ENCODE results near the gene LHX2.

The LHX2 gene

GRCh38 chr9:124068251-124068650 is 56.7 kb downstream of the LHX2 start:
- DNase-seq = no peak

DNA sequence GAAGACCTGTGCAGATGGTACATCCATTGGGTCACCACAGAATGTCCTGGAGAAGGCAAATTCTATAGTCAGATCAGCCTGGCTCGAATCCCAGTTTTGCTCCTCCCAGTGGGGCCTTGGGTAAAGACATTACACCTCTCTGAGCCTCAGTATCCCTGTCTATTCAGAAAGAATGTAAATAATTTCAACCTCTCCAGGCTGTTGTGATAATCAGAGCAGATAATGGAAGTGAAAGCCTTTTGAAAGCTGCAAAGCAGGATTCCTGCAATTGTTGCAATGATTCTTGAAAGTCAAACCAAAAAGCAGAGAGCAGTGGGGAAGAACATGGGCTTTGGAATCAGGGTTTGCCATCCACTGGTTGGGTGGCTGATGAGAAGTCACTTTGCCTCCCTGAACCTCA is 63.2 kb downstream of the LHX2 start:
- DNase-seq = no peak

DNA sequence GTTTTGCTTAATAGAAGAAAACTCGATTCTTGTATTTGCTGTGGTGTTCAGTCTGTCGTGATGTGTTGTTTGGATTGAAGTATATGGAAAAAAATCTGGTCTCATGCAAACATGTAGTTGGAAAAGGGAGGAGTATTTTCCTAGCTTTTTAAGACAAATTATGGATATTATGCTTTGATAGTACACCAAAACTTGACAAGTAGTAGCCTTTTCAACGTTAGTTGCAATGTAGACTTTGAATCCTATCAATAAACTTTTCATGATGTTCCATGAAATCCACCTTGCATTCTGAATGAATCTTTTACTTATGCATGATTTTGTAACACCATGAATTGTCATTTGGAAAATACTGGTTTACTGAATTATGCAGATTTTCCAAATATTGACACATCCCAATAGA is 64.2 kb downstream of the LHX2 start:
- DNase-seq = no peak

GRCh38 chr9:124077915-124078572 is 66.5 kb downstream of the LHX2 start:
- DNase-seq = no peak

DNA sequence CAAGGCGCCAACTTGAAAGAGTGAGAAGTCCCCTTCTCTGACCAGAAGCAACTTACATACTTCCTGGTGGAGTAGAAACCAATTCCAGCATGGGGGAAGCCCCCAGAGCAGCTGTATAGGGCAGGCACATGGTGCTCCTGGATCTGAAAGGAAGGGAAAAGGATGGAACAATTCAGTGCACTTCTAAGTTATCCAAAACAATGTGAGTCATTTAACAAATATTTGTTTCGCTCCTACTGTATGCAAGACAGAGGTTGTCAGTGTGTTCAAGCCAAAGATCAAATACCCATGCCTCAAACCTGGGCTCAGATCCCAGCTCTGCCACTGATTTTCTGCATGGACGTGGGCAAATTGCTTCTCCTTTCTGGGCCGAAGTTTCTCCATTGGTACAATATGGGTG is 67.1 kb downstream of the LHX2 start:
- DNase-seq = no peak

DNA sequence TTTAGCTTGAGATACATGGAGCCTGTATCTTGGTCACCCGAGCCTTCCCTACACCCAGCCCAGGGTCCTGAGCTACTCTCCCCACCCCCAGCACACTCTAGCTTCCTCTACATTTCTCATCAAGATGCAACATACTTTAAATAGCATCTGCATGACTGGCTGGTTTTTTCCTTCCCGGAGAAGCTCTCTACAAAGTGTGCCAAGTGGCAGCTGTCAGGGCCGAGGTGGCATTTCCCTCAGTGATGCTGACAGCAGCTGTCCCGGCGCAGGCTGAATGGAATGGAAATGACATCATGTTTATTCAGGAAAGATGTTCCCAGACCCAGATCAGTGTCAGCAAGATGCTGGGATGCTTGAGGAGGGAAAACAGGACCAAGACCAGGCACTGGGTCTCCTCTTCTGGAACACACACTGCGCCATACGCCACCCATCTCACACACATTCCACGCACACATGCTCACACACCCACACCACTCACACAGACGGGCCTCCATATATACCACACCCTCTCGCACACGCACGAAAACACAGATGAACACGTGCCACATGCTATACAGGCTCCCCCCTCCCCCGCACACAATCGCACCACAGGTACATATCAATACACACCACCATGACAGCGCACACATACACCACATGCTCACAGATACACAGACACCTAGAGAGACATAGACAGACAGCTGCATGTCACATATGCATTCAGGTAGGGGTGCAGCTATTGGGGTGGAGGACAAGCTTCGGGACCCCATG is 67.8 kb downstream of the LHX2 start:
- no peak for DNase-seq

- no peak for DNase-seq
Observed at GRCh38 chr9:124082622-124083021, 71.1 kb downstream of the LHX2 start.

All from T-helper 2 cell (primary cell).